GM19438 (cell line): Measurements from ENCODE around the gene TFPI.

Experiments
- ATAC-seq: cut with Tn5 transposase; IDR thresholded peaks from one replicate; pipeline ENCODE4 v1.9.1; 2021; ENCODE audit warnings: low read depth; ENCODE audit not compliant: unreplicated experiment

The TFPI gene

GRCh38 chr2:187470698-187471097, 83.5 kb downstream of the TFPI start:
- no peak for ATAC-seq

GRCh38 chr2:187469538-187469937, 84.7 kb downstream of the TFPI start:
- ATAC-seq = no peak

- no peak for ATAC-seq
Measured at GRCh38 chr2:187468262-187468661, 86.0 kb downstream of the TFPI start.

- ATAC-seq = no peak
Measured at GRCh38 chr2:187466129-187466792, 88.0 kb downstream of the TFPI start.

GRCh38 chr2:187462839-187463238, 91.4 kb downstream of the TFPI start:
- no peak for ATAC-seq

- ATAC-seq = no peak
Measured at GRCh38 chr2:187461294-187462261, 92.7 kb downstream of the TFPI start.

GRCh38 chr2:187459256-187459655, 95.0 kb downstream of the TFPI start:
- no peak for ATAC-seq

- no peak for ATAC-seq
Measured at GRCh38 chr2:187453078-187453641, 101.1 kb downstream of the TFPI start.

GRCh38 chr2:187451510-187451909, 102.7 kb downstream of the TFPI start:
- no peak for ATAC-seq

GRCh38 chr2:187447336-187447735, 106.9 kb downstream of the TFPI start:
- ATAC-seq = peak; percentile 6

- no peak for ATAC-seq
Measured at GRCh38 chr2:187446711-187447110, 107.5 kb downstream of the TFPI start.

- ATAC-seq = no peak
Measured at GRCh38 chr2:187445051-187445450, 109.2 kb downstream of the TFPI start.

GRCh38 chr2:187442778-187443177, 111.5 kb downstream of the TFPI start:
- no peak for ATAC-seq

- no peak for ATAC-seq
Measured at GRCh38 chr2:187442378-187442777, 111.9 kb downstream of the TFPI start.

- no peak for ATAC-seq
Measured at GRCh38 chr2:187440101-187440675, 114.0 kb downstream of the TFPI start.

GRCh38 chr2:187438455-187438854, 115.8 kb downstream of the TFPI start:
- ATAC-seq = no peak

GRCh38 chr2:187435756-187436155, 118.5 kb downstream of the TFPI start:
- no peak for ATAC-seq

GRCh38 chr2:187435078-187435477, 119.2 kb downstream of the TFPI start:
- ATAC-seq = no peak

GRCh38 chr2:187434342-187434785, 119.9 kb downstream of the TFPI start:
- no peak for ATAC-seq

GRCh38 chr2:187431911-187432310, 122.3 kb downstream of the TFPI start:
- ATAC-seq = no peak

- ATAC-seq = no peak
Measured at GRCh38 chr2:187429989-187430388, 124.2 kb downstream of the TFPI start.
